Adrenal gland (tissue), 5 donors: ENCODE measurements around the gene E2F8.

Source experiments
- CTCF ChIP-seq, 6 experiments: fragments of 450-650 bp in 4 of 6; fragments of 200-600 bp in 2 of 6; sonication (generic) in 1 of 6; IDR thresholded peaks; 1 replicate in 5 of 6; 2 replicates in 1 of 6; pipeline versions ENCODE4 v1.5.1 to v1.8.0; 2016 to 2021; ENCODE audit warnings: antibody characterized with exemption in 6 of 6, mild to moderate bottlenecking in 2 of 6, moderate library complexity in 1 of 6
- POLR2A ChIP-seq, 2 donors: fragments of 450-650 bp; IDR thresholded peaks; one replicate each; pipeline ENCODE4 v1.6.1; 2017; ENCODE audit warnings: antibody characterized with exemption in 2 of 2, mild to moderate bottlenecking in 2 of 2, moderate library complexity in 1 of 2
- donor health status: DM: no; HTN: no; CAD: no.

- no peak for TF ChIP-seq CTCF (IDR thresholded peaks at IDR 0.05)
- no peak for TF ChIP-seq POLR2A (IDR thresholded peaks at IDR 0.05)
Measured at GRCh38 chr11:19267567-19267966, 26.8 kb upstream of the E2F8 start.
